Skeletal muscle tissue (tissue), 4 donors: ENCODE measurements around the gene EPYC. TPM values are rescaled to one million over a fixed set of nuclear protein-coding genes. Genes with fewer than 3 reads are reported as not detected.

Experiments
- H3K27ac ChIP-seq: one replicate; pipeline ENCODE4 v1.7.0; 2013; ENCODE audit warnings: mild to moderate bottlenecking, low read depth, low read length, inconsistent platforms
- H3K27me3 ChIP-seq, 3 donors: one replicate each; pipeline ENCODE4 v1.7.0; 2013; ENCODE audit warnings: low read length in 3 of 3; ENCODE audit not compliant: control insufficient read depth in 3 of 3, insufficient read depth in 3 of 3
- H3K36me3 ChIP-seq, 3 donors: one replicate each; pipeline ENCODE4 v1.7.0; 2013; ENCODE audit warnings: low read length in 3 of 3; ENCODE audit not compliant: control insufficient read depth in 3 of 3, insufficient read depth in 3 of 3
- H3K4me1 ChIP-seq, 3 donors: one replicate each; pipeline ENCODE4 v1.7.0; 2013; ENCODE audit warnings: low read length in 3 of 3, mild to moderate bottlenecking in 3 of 3; ENCODE audit not compliant: control insufficient read depth in 3 of 3, insufficient read depth in 3 of 3
- H3K4me3 ChIP-seq, 3 donors: one replicate each; pipeline ENCODE4 v1.7.0; 2013; ENCODE audit warnings: low read length in 3 of 3
- H3K9ac ChIP-seq, 3 donors: one replicate each; pipeline ENCODE4 v1.7.0; 2013; ENCODE audit warnings: low read length in 3 of 3, mild to moderate bottlenecking in 3 of 3, moderate library complexity in 2 of 3, low read depth in 1 of 3
- H3K9me3 ChIP-seq, 3 donors: one replicate each; pipeline ENCODE4 v1.7.0; 2013; ENCODE audit warnings: low read length in 3 of 3; ENCODE audit not compliant: control insufficient read depth in 3 of 3
- total RNA-seq: library from RNA; depleted of rRNA; stranded (reverse); fragments of >200 nt; gene quantifications from one replicate; pipeline ENCODE4 v1.2.3, GENCODE V29; 2014
- donor health status: Osteomylitis.

The EPYC gene
- 0.52 TPM for total RNA-seq

GRCh38 chr12:91004872-91005271, at the start of gene EPYC:
Gene EPYC (minus strand): TSS chr12:91004972. CDS start chr12:91002565, 2,407 bp downstream.
- H3K27me3 ChIP-seq = no peaks in the 10 kb centered on the region
- H3K9ac ChIP-seq = no peak within 1 kb of the TSS
- no peak within 1 kb of the TSS for H3K27ac ChIP-seq
- no peaks in the 10 kb centered on the region for H3K4me1 ChIP-seq
- H3K9me3 ChIP-seq = no peaks in the 10 kb centered on the region
- no peak within 1 kb of the TSS for H3K4me3 ChIP-seq
- no peaks in the 10 kb centered on the region for H3K36me3 ChIP-seq

- Histone ChIP-seq H3K9me3 (no peaks in the 10 kb centered on the region), H3K9ac (no peak overlapping the region), H3K36me3 (no peaks in the 10 kb centered on the region), H3K27me3 (no peaks in the 10 kb centered on the region), H3K4me3 (no peak overlapping the region), H3K4me1 (peaks cover 0 to 5% (median 0%) of the 10 kb centered on the region in 3 donors), H3K27ac (peak overlapping the region; percentile 62)
These were observed 49.4 kb upstream of the EPYC start for GRCh38 chr12:91053951-91054715.

- Histone ChIP-seq H3K4me3 (no peak overlapping the region), H3K36me3 (no peaks in the 10 kb centered on the region), H3K9ac (no peak overlapping the region), H3K27ac (no peak overlapping the region), H3K27me3 (no peaks in the 10 kb centered on the region), H3K9me3 (no peaks in the 10 kb centered on the region), H3K4me1 (peaks cover 0 to 5% (median 0%) of the 10 kb centered on the region in 3 donors)
These were observed 47.3 kb upstream of the EPYC start for GRCh38 chr12:91052026-91052425.

GRCh38 chr12:91044586-91044985, 39.8 kb upstream of the EPYC start:
- Histone ChIP-seq H3K27ac (no peak overlapping the region), H3K4me1 (no peaks in the 10 kb centered on the region), H3K4me3 (no peak overlapping the region), H3K9me3 (no peaks in the 10 kb centered on the region), H3K27me3 (no peaks in the 10 kb centered on the region), H3K36me3 (no peaks in the 10 kb centered on the region), H3K9ac (no peak overlapping the region)

- Histone ChIP-seq H3K4me1 (no peaks in the 10 kb centered on the region), H3K4me3 (no peak overlapping the region), H3K27me3 (no peaks in the 10 kb centered on the region), H3K9me3 (no peaks in the 10 kb centered on the region), H3K36me3 (no peaks in the 10 kb centered on the region), H3K27ac (no peak overlapping the region), H3K9ac (no peak overlapping the region)
These were observed 38.6 kb upstream of the EPYC start for GRCh38 chr12:91043408-91043807.

GRCh38 chr12:91040096-91040755, 35.5 kb upstream of the EPYC start:
- Histone ChIP-seq H3K27me3 (no peaks in the 10 kb centered on the region), H3K9ac (no peak overlapping the region), H3K36me3 (no peaks in the 10 kb centered on the region), H3K4me3 (no peak overlapping the region), H3K4me1 (no peaks in the 10 kb centered on the region), H3K9me3 (no peaks in the 10 kb centered on the region), H3K27ac (no peak overlapping the region)

- Histone ChIP-seq H3K27me3 (no peaks in the 10 kb centered on the region), H3K4me1 (no peaks in the 10 kb centered on the region), H3K4me3 (no peak overlapping the region), H3K36me3 (no peaks in the 10 kb centered on the region), H3K27ac (no peak overlapping the region), H3K9me3 (no peaks in the 10 kb centered on the region), H3K9ac (no peak overlapping the region)
These were observed 32.5 kb upstream of the EPYC start for GRCh38 chr12:91037276-91037675.

- no peak overlapping the region for H3K9ac ChIP-seq
These were observed 28.5 kb upstream of the EPYC start for GRCh38 chr12:91033251-91033650.

GRCh38 chr12:91023326-91024004, 18.7 kb upstream of the EPYC start:
- H3K27me3 ChIP-seq = no peaks in the 10 kb centered on the region

More at GRCh38 chr12:91033251-91033650, 28.5 kb upstream of the EPYC start:
- H3K27me3 ChIP-seq = no peaks in the 10 kb centered on the region
- H3K36me3 ChIP-seq = no peaks in the 10 kb centered on the region
- no peak overlapping the region for H3K27ac ChIP-seq
- H3K4me3 ChIP-seq = no peak overlapping the region
- no peaks in the 10 kb centered on the region for H3K9me3 ChIP-seq
- H3K4me1 ChIP-seq = no peaks in the 10 kb centered on the region

GRCh38 chr12:91021076-91021475, 16.3 kb upstream of the EPYC start:
- H3K4me1 ChIP-seq = no peaks in the 10 kb centered on the region
- H3K27me3 ChIP-seq = no peaks in the 10 kb centered on the region
- H3K9ac ChIP-seq = no peak overlapping the region
- no peak overlapping the region for H3K4me3 ChIP-seq
- H3K27ac ChIP-seq = no peak overlapping the region
- no peaks in the 10 kb centered on the region for H3K9me3 ChIP-seq
- H3K36me3 ChIP-seq = no peaks in the 10 kb centered on the region

More at GRCh38 chr12:91023326-91024004, 18.7 kb upstream of the EPYC start:
- no peak overlapping the region for H3K27ac ChIP-seq
- no peaks in the 10 kb centered on the region for H3K36me3 ChIP-seq
- no peak overlapping the region for H3K4me3 ChIP-seq
- H3K9me3 ChIP-seq = no peaks in the 10 kb centered on the region
- no peaks in the 10 kb centered on the region for H3K4me1 ChIP-seq
- H3K9ac ChIP-seq = no peak overlapping the region
